Measurements from ENCODE around the gene NOP53. TPM values are rescaled to one million over a fixed set of nuclear protein-coding genes. Genes with fewer than 3 reads are reported as not detected.

Gene NOP53
- total RNA-seq, 1 donor from 2014 or later = 105 TPM

Other genes with a start within 250 kb of the NOP53 start
- 80.3 and 99.1 TPM in 2 replicates for gene NAPA, start 230.5 kb upstream of the NOP53 start, total RNA-seq
- gene ZNF541, start 172.4 kb upstream of the NOP53 start, total RNA-seq = 0.33 and 1.2 TPM in 2 replicates
- gene BICRA, start 136.4 kb upstream of the NOP53 start, total RNA-seq = 12.2 and 12.9 TPM in 2 replicates
- gene EHD2, start 32.1 kb upstream of the NOP53 start, total RNA-seq = 148 and 336 TPM in 2 replicates
- gene SELENOW, start 33.2 kb downstream of the NOP53 start, total RNA-seq = 210 and 226 TPM in 2 replicates
- not detected in 2 replicates for gene TPRX1, start 59.0 kb downstream of the NOP53 start, total RNA-seq
- gene CRX, start 76.4 kb downstream of the NOP53 start, total RNA-seq = not detected in 2 replicates
- not detected in 2 replicates for gene TPRX2, start 113.7 kb downstream of the NOP53 start, total RNA-seq
- not detected in 2 replicates for gene SULT2A1, start 140.8 kb downstream of the NOP53 start, total RNA-seq
- gene BSPH1, start 246.6 kb downstream of the NOP53 start, total RNA-seq = not detected in 2 replicates
- gene ELSPBP1, start 249.1 kb downstream of the NOP53 start, total RNA-seq = not detected in 2 replicates

Data from dermis blood vessel endothelial cell (primary cell).